Activated CD4-positive, alpha-beta T cell treated with anti-CD3 and anti-CD28 coated beads, Interleukin-2, amount 50 U/mL, for 48 hours (primary cell): ENCODE data around the gene DHRS9.

ENCODE experiments used
- DNase-seq, 2 experiments: peaks; one replicate each; pipeline ENCODE4 v3.0.0-alpha.2; 2020

The DHRS9 gene

GRCh38 chr2:169066897-169067296 lies 2.5 kb upstream of the DHRS9 start:
- DNase-seq, result no peak

GRCh38 chr2:169069833-169070232 lies 470 bp downstream of the DHRS9 start:
- DNase-seq, result no peak

- DNase-seq, result no peak
These were observed 2.1 kb downstream of the DHRS9 start for GRCh38 chr2:169071455-169071854.

GRCh38 chr2:169072163-169072925 lies 3.0 kb downstream of the DHRS9 start:
- no peak for DNase-seq

GRCh38 chr2:169073211-169073962 lies 4.0 kb downstream of the DHRS9 start:
- DNase-seq, result no peak

GRCh38 chr2:169073963-169074751 lies 4.8 kb downstream of the DHRS9 start:
- DNase-seq, result no peak

- DNase-seq, result no peak
These were observed 8.4 kb downstream of the DHRS9 start for GRCh38 chr2:169077674-169078240.

GRCh38 chr2:169080250-169081069 lies 11.1 kb downstream of the DHRS9 start:
- DNase-seq, result no peak

- DNase-seq, result no peak
These were observed 12.2 kb downstream of the DHRS9 start for GRCh38 chr2:169081551-169081950.

GRCh38 chr2:169082995-169083394 lies 13.6 kb downstream of the DHRS9 start:
- DNase-seq, result no peak

- no peak for DNase-seq
These were observed 17.6 kb downstream of the DHRS9 start for GRCh38 chr2:169086893-169087467.

GRCh38 chr2:169087757-169088379 lies 18.5 kb downstream of the DHRS9 start:
- DNase-seq, result no peak

GRCh38 chr2:169089182-169089581 lies 19.8 kb downstream of the DHRS9 start:
- DNase-seq, result no peak

- no peak for DNase-seq
These were observed 20.9 kb downstream of the DHRS9 start for GRCh38 chr2:169090133-169090820.

- no peak for DNase-seq
These were observed 21.9 kb downstream of the DHRS9 start for GRCh38 chr2:169091256-169091655.

- DNase-seq, result no peak
These were observed 22.6 kb downstream of the DHRS9 start for GRCh38 chr2:169091761-169092519.

GRCh38 chr2:169093535-169093934 lies 24.2 kb downstream of the DHRS9 start:
- DNase-seq, result no peak

GRCh38 chr2:169094676-169095075 lies 25.3 kb downstream of the DHRS9 start:
- no peak for DNase-seq

- DNase-seq, result peak in 1 of 2 experiments; percentile 25
These were observed 26.3 kb downstream of the DHRS9 start for GRCh38 chr2:169095621-169096105.

GRCh38 chr2:169104848-169105247 lies 35.5 kb downstream of the DHRS9 start:
- no peak for DNase-seq
